Adrenal gland (tissue), 12 donors: Measurements from ENCODE around the gene ARHGAP6. TPM values are rescaled to one million over a fixed set of nuclear protein-coding genes. Genes with fewer than 3 reads are reported as not detected.
"Not testable (repeated sequence)": the region's sequence is repeated elsewhere in the genome, so short reads cannot be mapped to it uniquely, and the experiment has no call there.

Experiments
- DNase-seq, 7 donors: peaks; one replicate each; pipeline ENCODE4 v3.0.0-alpha.2; 2019 to 2020
- H3K27ac ChIP-seq, 5 donors: fragments of 200-600 bp; sonication (generic) in 4 of 5; 1 replicate in 3 of 5; 2 replicates in 2 of 5; pipeline versions ENCODE4 v1.5.1 to v1.8.0; 2016 to 2020; ENCODE audit warnings: mild to moderate bottlenecking in 1 of 5
- H3K27me3 ChIP-seq: fragments of 200-600 bp; 2 replicates; pipeline ENCODE4 v1.8.0; 2021
- H3K36me3 ChIP-seq, 2 donors: fragments of 200-600 bp; replicated peaks in 1 of 2; 1 replicate in 1 of 2; 2 replicates in 1 of 2; pipeline versions ENCODE4 v1.5.1 to v1.8.0; 2018 to 2022
- H3K4me1 ChIP-seq, 2 donors: fragments of 200-600 bp; replicated peaks in 1 of 2; 1 replicate in 1 of 2; 2 replicates in 1 of 2; pipeline versions ENCODE4 v1.5.1 to v1.8.0; 2018 to 2021
- H3K4me3 ChIP-seq, 4 donors: fragments of 200-600 bp; sonication (generic) in 3 of 4; one replicate each; pipeline ENCODE4 v1.5.1; 2016 to 2018
- H3K9me3 ChIP-seq, 3 donors: fragments of 200-600 bp; sonication (generic) in 1 of 3; replicated peaks in 1 of 3; 1 replicate in 2 of 3; 2 replicates in 1 of 3; pipeline versions ENCODE4 v1.5.1 to v1.8.0; 2016 to 2021
- POLR2A ChIP-seq, 2 donors: fragments of 450-650 bp; IDR thresholded peaks; one replicate each; pipeline ENCODE4 v1.6.1; 2017; ENCODE audit warnings: antibody characterized with exemption in 2 of 2, mild to moderate bottlenecking in 2 of 2, moderate library complexity in 1 of 2
- WGBS, 4 donors: extraction: QIAGEN DNeasy Blood & Tissue Kit in 2 of 4; methylation state at CpG; one replicate each; pipeline versions ENCODE4 v1.1.5 to v1.1.7; 2013 to 2017; 5-methylcytosine and 5-hydroxymethylcytosine counted together
- intact Hi-C, 2 donors: fragments of 100-400 bp; cut with DNase I; formaldehyde crosslinking; loops; one replicate each; pipeline versions ENCODE4 v1.14.1 to v1.15.0; 2022 to 2023
- polyA plus RNA-seq, 3 donors: library from polyadenylated mRNA; stranded (reverse); fragments of 200-250 nt in 2 of 3; fragments of 350-450 nt in 1 of 3; fragmentation: Illumina TruSeq in 1 of 3; extraction: RNeasy Lipid Tissue Mini Kit (QIAGEN cat#74804) in 1 of 3; gene quantifications; one replicate each; pipeline ENCODE4 v1.2.3, GENCODE V29; 2013 to 2014
- total RNA-seq, 9 donors: library from RNA; depleted of rRNA in 4 of 9; stranded (reverse); fragments of >200 nt in 4 of 9; fragments of 120-200 nt in 1 of 9; fragmentation: NEBNext Ultra II Directional in 1 of 9; extraction: Animal tissue kit (Norgen Biotek cat#: 25700) in 1 of 9; gene quantifications; one replicate each; pipeline versions ENCODE4 v1.1.0 to v1.2.4, GENCODE V29; 2013 to 2023
- TF ChIP-seq, protein P1 (sequence below), 6 experiments: fragments of 450-650 bp in 4 of 6; fragments of 200-600 bp in 2 of 6; sonication (generic) in 1 of 6; IDR thresholded peaks; 1 replicate in 5 of 6; 2 replicates in 1 of 6; pipeline versions ENCODE4 v1.5.1 to v1.8.0; 2016 to 2021; ENCODE audit warnings: antibody characterized with exemption in 6 of 6, mild to moderate bottlenecking in 2 of 6, moderate library complexity in 1 of 6
- donor health status: healthy with polysubstance abuse.
- donor health status: Bipolar disorder and iron deficiency.
- donor health status: DM: yes; HTN: yes; CAD: no.
- donor health status: DM: no; HTN: no; CAD: no.
- donor health status: DM: no; HTN: no; CAD: no.
- donor health status: DM: yes; HTN: yes; CAD: no.

Gene ARHGAP6
- total and polyA plus RNA-seq, 12 donors, result 0.78 to 4.2 (median 2.7) TPM

DNA sequence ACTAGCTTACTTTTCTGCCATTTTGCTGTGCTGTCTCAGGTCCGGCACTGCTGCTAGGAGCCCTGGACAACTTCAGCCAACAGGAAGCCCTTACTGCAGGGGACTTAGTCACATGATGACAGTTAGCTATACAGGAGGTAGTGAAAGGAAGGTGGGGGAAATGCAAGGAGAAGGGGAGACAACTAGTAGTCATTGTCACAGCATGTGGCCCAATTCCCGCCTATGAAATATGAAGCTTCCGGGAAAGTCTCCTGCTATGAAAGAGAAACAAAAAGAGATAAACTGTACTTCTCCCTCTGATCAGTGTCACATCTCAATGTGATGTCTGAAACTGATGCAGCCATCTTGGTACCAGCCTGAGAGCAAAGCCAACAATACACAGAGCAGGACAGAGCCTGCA, 300.9 kb downstream of the ARHGAP6 start:
- H3K27ac ChIP-seq, result no peak overlapping the region
- TF ChIP-seq POLR2A (IDR thresholded peaks at IDR 0.05), result no peak
- TF ChIP-seq, protein P1, sequence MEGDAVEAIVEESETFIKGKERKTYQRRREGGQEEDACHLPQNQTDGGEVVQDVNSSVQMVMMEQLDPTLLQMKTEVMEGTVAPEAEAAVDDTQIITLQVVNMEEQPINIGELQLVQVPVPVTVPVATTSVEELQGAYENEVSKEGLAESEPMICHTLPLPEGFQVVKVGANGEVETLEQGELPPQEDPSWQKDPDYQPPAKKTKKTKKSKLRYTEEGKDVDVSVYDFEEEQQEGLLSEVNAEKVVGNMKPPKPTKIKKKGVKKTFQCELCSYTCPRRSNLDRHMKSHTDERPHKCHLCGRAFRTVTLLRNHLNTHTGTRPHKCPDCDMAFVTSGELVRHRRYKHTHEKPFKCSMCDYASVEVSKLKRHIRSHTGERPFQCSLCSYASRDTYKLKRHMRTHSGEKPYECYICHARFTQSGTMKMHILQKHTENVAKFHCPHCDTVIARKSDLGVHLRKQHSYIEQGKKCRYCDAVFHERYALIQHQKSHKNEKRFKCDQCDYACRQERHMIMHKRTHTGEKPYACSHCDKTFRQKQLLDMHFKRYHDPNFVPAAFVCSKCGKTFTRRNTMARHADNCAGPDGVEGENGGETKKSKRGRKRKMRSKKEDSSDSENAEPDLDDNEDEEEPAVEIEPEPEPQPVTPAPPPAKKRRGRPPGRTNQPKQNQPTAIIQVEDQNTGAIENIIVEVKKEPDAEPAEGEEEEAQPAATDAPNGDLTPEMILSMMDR (IDR thresholded peaks at IDR 0.05), result no peak
- no peaks in the 10 kb centered on the region for H3K36me3 ChIP-seq
- no peaks in the 10 kb centered on the region for H3K4me1 ChIP-seq
- no peaks in the 10 kb centered on the region for H3K9me3 ChIP-seq
- H3K4me3 ChIP-seq, result no peak overlapping the region
- DNase-seq, result no peak
- peaks cover 2% of the 10 kb centered on the region for H3K27me3 ChIP-seq
- 80 to 90% (median 87%) methylated on average over 1 to 3 of the region's 3 CpGs for WGBS, 4 donors
- intact Hi-C loops, result no loop called here

DNA sequence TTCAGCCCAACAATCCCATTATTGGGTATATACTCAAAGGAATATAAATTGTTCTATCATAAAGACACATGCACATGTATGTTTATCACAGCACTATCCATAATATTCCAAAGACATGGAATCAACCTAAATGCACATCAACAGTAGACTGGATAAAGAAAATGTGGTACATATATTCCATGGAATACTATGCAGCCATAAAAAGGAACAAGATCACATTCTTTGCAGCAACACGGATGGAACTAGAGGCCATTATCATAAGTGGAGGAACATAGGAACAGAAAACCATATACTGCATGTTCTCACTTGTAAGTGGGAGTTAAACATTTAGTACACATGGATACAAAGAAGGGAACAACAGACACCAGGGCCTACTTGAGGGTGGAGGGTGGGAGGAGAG, 301.9 kb downstream of the ARHGAP6 start:
- intact Hi-C loops, H3K27ac ChIP-seq, DNase-seq, H3K4me1 ChIP-seq, H3K27me3 ChIP-seq, H3K4me3 ChIP-seq, H3K36me3 ChIP-seq, H3K9me3 ChIP-seq: not testable (repeated sequence)
- WGBS, 4 donors, result 53 to 82% (median 74%) methylated on average over 1 of the region's 1 CpG

DNA sequence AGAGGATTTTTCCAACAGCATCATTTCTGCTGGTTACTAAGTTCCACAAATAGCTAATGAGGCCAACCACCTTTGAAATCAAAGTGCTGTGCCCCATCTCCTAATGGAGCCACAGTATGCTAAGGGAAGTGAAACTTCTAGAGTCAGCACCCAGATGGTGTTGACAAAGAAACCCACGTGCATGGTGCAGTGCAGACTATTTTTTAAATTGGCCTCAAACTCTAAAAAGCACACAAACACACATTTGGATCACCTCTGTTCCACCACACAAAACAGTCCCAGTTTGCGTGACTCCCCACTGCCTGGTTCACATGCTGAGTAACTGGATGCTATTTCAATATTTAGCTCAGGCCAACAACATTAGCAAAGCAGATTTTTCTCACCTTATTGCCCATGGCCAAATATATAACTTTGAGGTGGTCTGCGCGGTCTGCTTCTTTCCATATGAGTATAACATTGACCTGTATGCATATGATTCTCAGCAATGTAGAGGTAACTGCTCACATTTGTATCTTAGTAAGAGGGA, 302.6 kb downstream of the ARHGAP6 start:
- Histone ChIP-seq H3K9me3 (no peaks in the 10 kb centered on the region), H3K27ac (no peak overlapping the region), H3K36me3 (no peaks in the 10 kb centered on the region), H3K4me1 (no peaks in the 10 kb centered on the region), H3K4me3 (no peak overlapping the region), H3K27me3 (peaks cover 2% of the 10 kb centered on the region)
- no peak for DNase-seq
- 69 to 78% (median 77%) methylated on average over 4 of the region's 4 CpGs for WGBS, 4 donors
- TF ChIP-seq POLR2A (IDR thresholded peaks at IDR 0.05), result no peak
- TF ChIP-seq, protein P1 (IDR thresholded peaks at IDR 0.05), result no peak
- intact Hi-C loops, result no loop called here

GRCh38 chrX:11361666-11362065, 304.1 kb downstream of the ARHGAP6 start:
- 61 to 82% (median 72%) methylated on average over 3 of the region's 3 CpGs for WGBS, 4 donors
- H3K9me3 ChIP-seq, H3K27ac ChIP-seq, DNase-seq, H3K4me1 ChIP-seq, intact Hi-C loops, H3K4me3 ChIP-seq, H3K27me3 ChIP-seq, H3K36me3 ChIP-seq: not testable (repeated sequence)

GRCh38 chrX:11355944-11356343, 309.8 kb downstream of the ARHGAP6 start:
- H3K4me1 ChIP-seq, intact Hi-C loops, H3K27me3 ChIP-seq, H3K4me3 ChIP-seq, H3K9me3 ChIP-seq, H3K27ac ChIP-seq, DNase-seq, H3K36me3 ChIP-seq: not testable (repeated sequence)
- WGBS, 4 donors, result 33 to 82% (median 56%) methylated on average over 1 to 2 of the region's 2 CpGs

DNA sequence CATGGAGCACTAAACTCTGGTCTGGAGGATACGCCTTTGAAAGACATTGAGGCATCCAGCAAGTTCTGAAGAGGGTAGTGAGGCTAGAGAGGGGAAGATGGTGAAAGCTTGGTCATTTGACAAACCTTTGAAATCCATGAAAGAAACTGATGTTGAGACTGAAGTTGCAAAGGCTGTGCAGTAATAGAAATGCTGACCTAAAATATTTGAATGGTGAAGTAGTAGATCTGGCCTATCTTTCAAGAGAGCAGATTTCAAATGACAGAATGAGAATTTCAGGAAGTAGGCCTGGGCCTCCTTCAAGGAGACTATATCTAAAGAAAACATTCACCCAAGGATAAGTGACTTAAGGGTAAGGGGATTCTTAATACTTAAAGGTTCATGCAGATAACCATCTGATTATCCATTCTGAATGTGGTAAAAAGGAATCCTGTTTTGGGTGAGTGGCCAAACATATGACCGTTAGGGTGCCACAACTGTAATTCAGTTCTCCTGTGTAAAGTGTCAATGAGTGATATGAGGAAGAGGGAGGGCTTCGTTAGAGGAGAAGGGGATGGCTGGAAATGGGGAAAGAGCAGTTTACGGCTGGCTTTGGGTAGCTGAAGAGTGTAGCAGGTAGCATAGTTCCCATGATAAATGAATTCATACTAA, 310.3 kb downstream of the ARHGAP6 start:
- no peak for DNase-seq
- 66 to 75% (median 70%) methylated on average over 4 of the region's 4 CpGs for WGBS, 4 donors
- Histone ChIP-seq H3K27ac (no peak overlapping the region), H3K27me3 (peaks cover 4% of the 10 kb centered on the region), H3K4me1 (no peaks in the 10 kb centered on the region), H3K36me3 (no peaks in the 10 kb centered on the region), H3K4me3 (no peak overlapping the region), H3K9me3 (no peaks in the 10 kb centered on the region)
- intact Hi-C loops, result no loop called here
- no peak for TF ChIP-seq POLR2A (IDR thresholded peaks at IDR 0.05)
- TF ChIP-seq, protein P1 (IDR thresholded peaks at IDR 0.05), result no peak
